Measurements from ENCODE around the gene DCPS.

DNA sequence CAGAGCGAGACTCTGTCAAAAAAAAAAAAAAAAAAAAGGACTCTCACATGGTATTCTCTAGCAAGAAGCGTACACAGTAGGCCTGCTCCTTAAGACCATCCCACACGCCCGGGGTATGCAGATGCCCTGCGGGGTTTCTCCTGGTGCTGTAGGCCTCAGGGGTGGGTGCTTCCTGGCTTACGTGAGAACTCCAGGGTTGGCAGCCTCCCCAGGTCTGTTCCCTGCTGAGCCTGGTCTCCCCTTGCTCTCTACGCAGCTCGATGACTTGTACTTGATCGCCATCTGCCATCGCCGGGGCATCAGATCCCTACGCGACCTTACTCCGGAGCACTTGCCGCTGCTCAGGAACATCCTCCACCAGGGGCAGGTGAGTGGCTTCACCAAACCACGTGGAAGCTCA is 39.2 kb downstream of the DCPS start:
- no peak for TF ChIP-seq TEAD4 (IDR thresholded peaks at IDR 0.05)
- no peak for TF ChIP-seq FOXM1 (IDR thresholded peaks at IDR 0.05; ENCODE audit: borderline replicate concordance, low read depth)
- TF ChIP-seq CEBPB (IDR thresholded peaks at IDR 0.05) = no peak
- TF ChIP-seq, protein P1, sequence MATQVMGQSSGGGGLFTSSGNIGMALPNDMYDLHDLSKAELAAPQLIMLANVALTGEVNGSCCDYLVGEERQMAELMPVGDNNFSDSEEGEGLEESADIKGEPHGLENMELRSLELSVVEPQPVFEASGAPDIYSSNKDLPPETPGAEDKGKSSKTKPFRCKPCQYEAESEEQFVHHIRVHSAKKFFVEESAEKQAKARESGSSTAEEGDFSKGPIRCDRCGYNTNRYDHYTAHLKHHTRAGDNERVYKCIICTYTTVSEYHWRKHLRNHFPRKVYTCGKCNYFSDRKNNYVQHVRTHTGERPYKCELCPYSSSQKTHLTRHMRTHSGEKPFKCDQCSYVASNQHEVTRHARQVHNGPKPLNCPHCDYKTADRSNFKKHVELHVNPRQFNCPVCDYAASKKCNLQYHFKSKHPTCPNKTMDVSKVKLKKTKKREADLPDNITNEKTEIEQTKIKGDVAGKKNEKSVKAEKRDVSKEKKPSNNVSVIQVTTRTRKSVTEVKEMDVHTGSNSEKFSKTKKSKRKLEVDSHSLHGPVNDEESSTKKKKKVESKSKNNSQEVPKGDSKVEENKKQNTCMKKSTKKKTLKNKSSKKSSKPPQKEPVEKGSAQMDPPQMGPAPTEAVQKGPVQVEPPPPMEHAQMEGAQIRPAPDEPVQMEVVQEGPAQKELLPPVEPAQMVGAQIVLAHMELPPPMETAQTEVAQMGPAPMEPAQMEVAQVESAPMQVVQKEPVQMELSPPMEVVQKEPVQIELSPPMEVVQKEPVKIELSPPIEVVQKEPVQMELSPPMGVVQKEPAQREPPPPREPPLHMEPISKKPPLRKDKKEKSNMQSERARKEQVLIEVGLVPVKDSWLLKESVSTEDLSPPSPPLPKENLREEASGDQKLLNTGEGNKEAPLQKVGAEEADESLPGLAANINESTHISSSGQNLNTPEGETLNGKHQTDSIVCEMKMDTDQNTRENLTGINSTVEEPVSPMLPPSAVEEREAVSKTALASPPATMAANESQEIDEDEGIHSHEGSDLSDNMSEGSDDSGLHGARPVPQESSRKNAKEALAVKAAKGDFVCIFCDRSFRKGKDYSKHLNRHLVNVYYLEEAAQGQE (IDR thresholded peaks at IDR 0.05; ENCODE audit: low read depth) = no peak
- TF ChIP-seq, protein P2, sequence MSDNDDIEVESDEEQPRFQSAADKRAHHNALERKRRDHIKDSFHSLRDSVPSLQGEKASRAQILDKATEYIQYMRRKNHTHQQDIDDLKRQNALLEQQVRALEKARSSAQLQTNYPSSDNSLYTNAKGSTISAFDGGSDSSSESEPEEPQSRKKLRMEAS (IDR thresholded peaks at IDR 0.05) = no peak
- no peak for TF ChIP-seq RAD21 (IDR thresholded peaks at IDR 0.05; ENCODE audit: low read depth)
- no peak for TF ChIP-seq NFIC (IDR thresholded peaks at IDR 0.05)
- no peak for TF ChIP-seq TAF1 (IDR thresholded peaks at IDR 0.05; ENCODE audit: low read depth)
- TF ChIP-seq TCF12 (IDR thresholded peaks at IDR 0.05; ENCODE audit: low read depth) = no peak
- no peak for TF ChIP-seq EP300 (IDR thresholded peaks at IDR 0.05; ENCODE audit: borderline replicate concordance)
- TF ChIP-seq YY1 (IDR thresholded peaks at IDR 0.05; ENCODE audit: low read depth) = no peak
- TF ChIP-seq, protein P3, sequence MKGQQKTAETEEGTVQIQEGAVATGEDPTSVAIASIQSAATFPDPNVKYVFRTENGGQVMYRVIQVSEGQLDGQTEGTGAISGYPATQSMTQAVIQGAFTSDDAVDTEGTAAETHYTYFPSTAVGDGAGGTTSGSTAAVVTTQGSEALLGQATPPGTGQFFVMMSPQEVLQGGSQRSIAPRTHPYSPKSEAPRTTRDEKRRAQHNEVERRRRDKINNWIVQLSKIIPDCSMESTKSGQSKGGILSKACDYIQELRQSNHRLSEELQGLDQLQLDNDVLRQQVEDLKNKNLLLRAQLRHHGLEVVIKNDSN (IDR thresholded peaks at IDR 0.05) = no peak
- no peak for TF ChIP-seq CREB1 (IDR thresholded peaks at IDR 0.05; ENCODE audit: low read depth)
- TF ChIP-seq ZBTB7A (IDR thresholded peaks at IDR 0.05; ENCODE audit: low read depth) = no peak

Data from Ishikawa (cell line).